Prostate gland (tissue), 2 donors: ENCODE results near the gene ID3.

ENCODE experiments used
- CTCF ChIP-seq, 4 experiments: fragments of 200-600 bp in 2 of 4; fragments of 450-650 bp in 2 of 4; sonication (generic) in 2 of 4; IDR thresholded peaks; 1 replicate in 3 of 4; 2 replicates in 1 of 4; pipeline ENCODE4 v1.5.1; 2016 to 2019; ENCODE audit warnings: antibody characterized with exemption in 4 of 4, mild to moderate bottlenecking in 2 of 4, moderate library complexity in 2 of 4
- POLR2AphosphoS5 ChIP-seq: sonication (generic); formaldehyde crosslinking; IDR thresholded peaks from one replicate; pipeline ENCODE4 v1.6.1; 2017; ENCODE audit warnings: antibody characterized with exemption

- no peak for TF ChIP-seq CTCF (IDR thresholded peaks at IDR 0.05)
- TF ChIP-seq POLR2AphosphoS5, result no peak
Observed at GRCh38 chr1:23607944-23608343, 48.6 kb upstream of the ID3 start.
